GM23248 (cell line): ENCODE measurements around the gene IL32. TPM values are rescaled to one million over a fixed set of nuclear protein-coding genes. Genes with fewer than 3 reads are reported as not detected.

Experiments
- DNase-seq: peaks from one replicate; pipeline ENCODE4 v3.0.0-alpha.2; 2015
- H2AFZ ChIP-seq: fragments of 200-600 bp; sonication (generic); 2 replicates; pipeline ENCODE4 v1.6.1; 2016; ENCODE audit warnings: antibody characterized with exemption
- H3F3A ChIP-seq: fragments of 200-600 bp; sonication (generic); 2 replicates; pipeline ENCODE4 v1.6.1; 2016; ENCODE audit warnings: mild to moderate bottlenecking, antibody characterized with exemption, mixed run types; ENCODE audit not compliant: insufficient read depth
- H3K27ac ChIP-seq: fragments of 200-600 bp; sonication (generic); 2 replicates; pipeline ENCODE4 v1.5.1; 2016; ENCODE audit warnings: mild to moderate bottlenecking
- H3K27me3 ChIP-seq: fragments of 200-600 bp; sonication (generic); replicated peaks from 2 replicates; pipeline ENCODE4 v1.6.1; 2016; ENCODE audit warnings: mild to moderate bottlenecking; ENCODE audit not compliant: insufficient read depth
- H3K36me3 ChIP-seq: fragments of 200-600 bp; sonication (generic); 2 replicates; pipeline ENCODE4 v1.6.1; 2016; ENCODE audit warnings: low read depth, mild to moderate bottlenecking
- H3K4me1 ChIP-seq: fragments of 200-600 bp; sonication (generic); 2 replicates; pipeline ENCODE4 v1.6.1; 2016; ENCODE audit warnings: mild to moderate bottlenecking; ENCODE audit not compliant: insufficient read depth
- H3K4me2 ChIP-seq: fragments of 200-600 bp; sonication (generic); one replicate; pipeline ENCODE4 v1.6.1; 2016; ENCODE audit warnings: mild to moderate bottlenecking; ENCODE audit not compliant: unreplicated experiment
- H3K4me3 ChIP-seq: fragments of 200-600 bp; sonication (generic); 2 replicates; pipeline ENCODE4 v1.5.1; 2016; ENCODE audit warnings: mild to moderate bottlenecking
- H3K79me2 ChIP-seq: fragments of 200-600 bp; sonication (generic); 2 replicates; pipeline ENCODE4 v1.6.1; 2016; ENCODE audit warnings: mild to moderate bottlenecking; ENCODE audit not compliant: insufficient read depth
- H3K9ac ChIP-seq: fragments of 200-600 bp; sonication (generic); 2 replicates; pipeline ENCODE4 v1.6.1; 2016; ENCODE audit warnings: mild to moderate bottlenecking
- H3K9me2 ChIP-seq: fragments of 200-600 bp; sonication (generic); 2 replicates; pipeline ENCODE4 v1.6.1; 2016; ENCODE audit warnings: mixed run types, mild to moderate bottlenecking, moderate library complexity; ENCODE audit not compliant: insufficient read depth
- H3K9me3 ChIP-seq: fragments of 200-600 bp; sonication (generic); one replicate; pipeline ENCODE4 v1.6.1; 2017; ENCODE audit warnings: low read depth
- H4K20me1 ChIP-seq: fragments of 200-600 bp; sonication (generic); 2 replicates; pipeline ENCODE4 v1.6.0; 2016; ENCODE audit not compliant: insufficient read depth
- EZH2 ChIP-seq: fragments of 200-600 bp; sonication (generic); IDR thresholded peaks from 2 replicates; pipeline ENCODE4 v1.6.1; 2018; ENCODE audit warnings: antibody characterized with exemption, mild to moderate bottlenecking; ENCODE audit not compliant: insufficient read depth, poor library complexity, severe bottlenecking
- EZH2phosphoT487 ChIP-seq: fragments of 200-600 bp; sonication (generic); IDR thresholded peaks from 2 replicates; pipeline ENCODE4 v1.6.1; 2018; ENCODE audit warnings: antibody characterized with exemption, moderate library complexity, mild to moderate bottlenecking, low read depth; ENCODE audit not compliant: insufficient read depth
- WGBS, 2 experiments: methylation state at CpG; one replicate each; pipeline ENCODE4 v1.1.6; 2015 to 2017; ENCODE audit warnings: low lambda C conversion rate in 2 of 2, low coverage in 1 of 2; ENCODE audit errors: missing lambda C conversion rate in 2 of 2; 5-methylcytosine and 5-hydroxymethylcytosine counted together
- in situ Hi-C: fragments of 300-500 bp; cut with MboI; formaldehyde crosslinking; loops from 2 replicates; pipeline ENCODE4 v1.15.0; 2020
- polyA plus RNA-seq: library from polyadenylated mRNA; unstranded; fragments of >200 nt; fragmentation: Nextera tagmentation; extraction: Ambion mirVana; gene quantifications from 2 replicates; pipeline ENCODE4 v1.2.1, GENCODE V29; 2016
- total RNA-seq: library from RNA; depleted of rRNA; stranded (reverse); fragments of >200 nt; shearing (Covaris generic); gene quantifications from 2 replicates; pipeline ENCODE4 v1.2.3, GENCODE V29; 2014

IL32 gene
- total and polyA plus RNA-seq, 2 experiments from 2014 or later = 0.76 to 1.0 TPM

DNA sequence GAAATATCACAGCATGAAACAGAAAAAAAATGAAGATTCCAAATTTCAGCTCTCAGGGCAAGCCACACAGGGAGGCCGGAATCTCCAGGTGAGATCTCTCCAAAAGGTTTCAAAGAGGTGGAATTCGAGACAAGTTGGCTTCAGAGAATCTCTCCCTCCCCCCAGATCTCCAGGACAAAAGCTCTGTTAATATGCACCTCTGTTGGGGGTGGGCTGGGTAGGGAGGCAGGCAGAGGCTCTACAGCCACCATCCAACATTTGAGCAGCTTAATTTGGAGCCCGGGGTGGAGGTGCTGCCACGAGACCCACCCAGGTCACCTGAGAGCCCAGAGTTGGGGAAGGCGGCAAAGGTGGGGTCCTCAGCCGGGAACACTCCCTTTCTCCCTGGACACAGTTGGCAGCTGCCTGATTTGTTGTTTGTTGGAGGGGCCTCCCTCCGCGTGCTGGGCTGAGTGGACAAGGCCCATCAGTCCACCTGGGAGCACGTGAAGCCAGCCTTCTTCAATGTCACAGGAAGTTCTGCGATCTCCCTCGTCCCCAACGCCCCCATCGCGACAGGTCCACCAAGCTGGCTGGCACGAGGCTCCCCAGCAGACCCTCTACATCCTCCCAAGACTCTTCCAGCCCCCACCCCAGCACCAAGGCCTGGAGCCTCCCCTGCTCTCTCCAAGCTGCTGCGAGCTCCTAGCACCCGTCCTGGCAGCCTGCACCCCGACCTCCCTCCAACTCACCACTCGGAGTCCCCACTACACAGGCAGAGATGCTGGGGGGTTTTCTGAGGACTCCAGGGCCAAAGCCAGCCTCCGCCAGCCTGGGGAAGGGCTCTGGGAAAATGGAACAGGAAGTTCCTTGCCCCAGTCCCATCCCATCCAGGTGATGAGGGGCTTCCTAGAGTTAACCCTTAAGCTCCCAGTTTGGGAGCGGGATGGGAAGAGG, 33.3 kb downstream of the IL32 start, which contains the start of gene ZSCAN10:
TSS of gene ZSCAN10 (minus strand) at position 836 of the 936 bp plus-strand sequence. CDS start 6,357 bp downstream, outside the sequence.
- H3K27me3 ChIP-seq = 0 out of 2 replicates have a peak, but pooled peaks cover 5% of the 10 kb centered on the region
- TF ChIP-seq EZH2phosphoT487 (no peak), EZH2 (no peak)
- no peaks in the 10 kb centered on the region for H3K9me2 ChIP-seq
- H4K20me1 ChIP-seq = no peaks in the 10 kb centered on the region
- peak within 1 kb of the TSS; percentile 50; the same call in 1 of the 2 replicates for H3K4me3 ChIP-seq
- no peaks in the 10 kb centered on the region for H3K36me3 ChIP-seq
- in situ Hi-C loops = no loop called here
- no peaks in the 10 kb centered on the region for H3K4me1 ChIP-seq
- H3K9me3 ChIP-seq = no peaks in the 10 kb centered on the region
- H3K79me2 ChIP-seq = no peaks in the 10 kb centered on the region
- no peaks in the 10 kb centered on the region for H3F3A ChIP-seq
- H2AFZ ChIP-seq = peak within 1 kb of the TSS; percentile 71; the same call in 1 of the 2 replicates
- no peak for DNase-seq
- 22 to 23% methylated on average over 20 to 21 of the region's 21 CpGs for WGBS, 2 experiments
- H3K9ac ChIP-seq = no peak within 1 kb of the TSS
- peak within 1 kb of the TSS; percentile 60 for H3K4me2 ChIP-seq
- no peak within 1 kb of the TSS for H3K27ac ChIP-seq

GRCh38 chr16:3099395-3099731, 33.9 kb downstream of the IL32 start:
- Histone ChIP-seq H3K4me2 (no peak overlapping the region), H3K4me3 (no peak overlapping the region), H4K20me1 (no peaks in the 10 kb centered on the region), H3K27ac (no peak overlapping the region), H3K9me3 (no peaks in the 10 kb centered on the region), H3K9ac (no peak overlapping the region), H3K4me1 (no peaks in the 10 kb centered on the region), H3F3A (no peaks in the 10 kb centered on the region), H3K79me2 (no peaks in the 10 kb centered on the region), H3K27me3 (0 out of 2 replicates have a peak, but pooled peaks cover 5% of the 10 kb centered on the region), H2AFZ (peak overlapping the region; percentile 71; the same call in 1 of the 2 replicates), H3K36me3 (no peaks in the 10 kb centered on the region), H3K9me2 (no peaks in the 10 kb centered on the region)
- in situ Hi-C loops = no loop called here
- no peak for DNase-seq
- WGBS, 2 experiments = 20 to 21% methylated on average over 5 of the region's 5 CpGs
- TF ChIP-seq EZH2phosphoT487 (no peak), EZH2 (no peak)

DNA sequence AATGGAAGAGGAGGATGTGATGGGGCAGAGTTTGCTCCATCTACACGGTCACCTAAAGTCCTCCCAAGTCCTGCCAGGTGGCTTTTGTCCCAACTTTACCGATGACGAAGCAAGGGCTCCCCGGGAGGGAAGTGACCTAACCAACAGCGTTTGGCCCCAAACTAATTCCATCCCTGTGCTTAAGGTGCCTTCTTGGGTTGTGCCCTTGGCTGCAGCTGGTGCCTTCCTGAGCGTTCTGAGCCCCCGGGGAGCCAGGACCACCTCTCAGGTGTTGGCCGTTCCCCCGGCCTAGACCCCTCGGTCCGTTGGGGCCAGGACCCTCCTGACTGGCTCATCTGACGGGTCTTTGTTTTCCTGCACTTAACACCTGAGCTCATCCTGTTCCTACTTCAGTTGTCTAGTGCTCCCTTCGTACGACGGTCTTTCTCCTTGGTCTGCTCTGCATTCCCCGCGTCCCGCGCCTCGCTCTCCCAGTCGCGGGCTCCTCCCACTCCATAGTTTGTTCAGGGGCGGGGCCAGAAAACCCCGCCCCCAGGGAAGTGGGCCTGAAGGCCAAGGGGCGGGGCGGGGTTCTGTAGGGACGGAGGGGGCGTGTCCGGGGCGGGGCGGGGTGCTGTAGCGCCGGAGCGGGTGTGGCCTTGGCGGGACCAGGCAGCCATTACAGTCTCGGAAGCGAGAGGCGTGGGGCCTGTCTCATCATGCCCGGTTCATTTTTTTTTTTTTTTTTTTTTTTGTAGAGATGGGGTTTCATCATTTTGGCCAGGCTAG, 34.5 kb downstream of the IL32 start:
- no peaks in the 10 kb centered on the region for H3K79me2 ChIP-seq
- H3K9me3 ChIP-seq = no peaks in the 10 kb centered on the region
- no peaks in the 10 kb centered on the region for H3K36me3 ChIP-seq
- H3F3A ChIP-seq = no peaks in the 10 kb centered on the region
- H3K27me3 ChIP-seq = 0 out of 2 replicates have a peak, but pooled peaks cover 5% of the 10 kb centered on the region
- H2AFZ ChIP-seq = peak overlapping the region; percentile 71; the same call in 1 of the 2 replicates
- H3K9ac ChIP-seq = no peak overlapping the region
- H3K27ac ChIP-seq = no peak overlapping the region
- peak; percentile 98 for DNase-seq
- no peaks in the 10 kb centered on the region for H3K9me2 ChIP-seq
- H3K4me3 ChIP-seq = peak overlapping the region; percentile 50; the same call in 1 of the 2 replicates
- H3K4me2 ChIP-seq = peak overlapping the region; percentile 60
- in situ Hi-C loops = no loop called here
- H3K4me1 ChIP-seq = no peaks in the 10 kb centered on the region
- WGBS, 2 experiments = 5% methylated on average over 35 to 39 of the region's 39 CpGs
- no peaks in the 10 kb centered on the region for H4K20me1 ChIP-seq
- TF ChIP-seq EZH2phosphoT487 = no peak
- no peak for TF ChIP-seq EZH2

DNA sequence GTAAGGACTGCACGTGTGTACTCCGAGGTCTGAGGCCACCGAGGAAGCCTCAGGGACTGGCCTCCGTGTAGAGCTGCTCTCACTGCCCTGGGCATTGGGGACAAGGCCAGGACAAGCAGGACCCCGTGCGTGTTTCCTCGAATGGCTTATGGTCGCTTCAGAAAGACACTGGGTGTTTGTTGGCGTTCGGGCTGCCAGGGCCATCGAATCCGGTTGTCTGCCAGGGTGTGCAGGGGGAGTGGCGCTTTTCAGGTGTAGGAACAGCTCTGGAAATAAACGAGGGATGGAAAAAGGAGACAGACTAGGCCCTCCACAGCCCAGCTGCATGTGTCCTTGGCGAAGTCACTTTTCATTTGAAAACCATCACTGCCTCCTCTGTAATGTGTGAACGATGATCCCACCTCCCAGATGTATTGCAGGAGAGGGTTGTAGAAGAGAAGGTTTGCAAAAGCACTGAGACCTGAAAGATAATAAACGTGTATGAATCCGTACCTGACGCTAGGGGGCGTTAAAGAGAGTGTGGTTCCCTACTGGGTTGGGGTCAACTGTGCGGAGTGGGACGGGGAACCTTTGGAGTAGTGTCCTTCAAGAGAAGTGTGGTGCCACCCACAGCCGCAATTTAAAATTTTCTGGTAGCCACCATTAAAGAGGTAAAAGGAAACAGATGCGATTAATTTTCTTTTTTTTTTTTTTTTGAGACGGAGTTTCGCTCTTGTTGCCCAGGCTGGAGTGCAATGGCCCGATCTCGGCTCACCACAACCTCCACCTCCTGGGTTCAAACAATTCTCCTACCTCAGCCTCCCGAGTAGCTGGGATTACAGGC, 35.8 kb downstream of the IL32 start:
- Histone ChIP-seq H3K9ac (no peak overlapping the region), H3K36me3 (no peaks in the 10 kb centered on the region), H3F3A (no peaks in the 10 kb centered on the region), H3K27me3 (0 out of 2 replicates have a peak, but pooled peaks cover 5% of the 10 kb centered on the region), H3K4me3 (no peak overlapping the region; the same call in 1 of the 2 replicates), H2AFZ (peak overlapping the region; percentile 59), H3K4me1 (no peaks in the 10 kb centered on the region), H3K79me2 (no peaks in the 10 kb centered on the region), H3K4me2 (peak overlapping the region; percentile 2), H3K9me3 (no peaks in the 10 kb centered on the region), H3K9me2 (no peaks in the 10 kb centered on the region), H3K27ac (no peak overlapping the region), H4K20me1 (no peaks in the 10 kb centered on the region)
- in situ Hi-C loops = no loop called here
- TF ChIP-seq EZH2 (no peak), EZH2phosphoT487 (no peak)
- peak; percentile 61 for DNase-seq
- WGBS, 2 experiments = 51 to 61% methylated on average over 25 to 29 of the region's 29 CpGs
